ENCODE data around the gene APAF1. TPM values are rescaled to one million over a fixed set of nuclear protein-coding genes. Genes with fewer than 3 reads are reported as not detected.

Gene APAF1
- total RNA-seq, 1 experiment from 2014 or later, result 7.2 TPM

DNA sequence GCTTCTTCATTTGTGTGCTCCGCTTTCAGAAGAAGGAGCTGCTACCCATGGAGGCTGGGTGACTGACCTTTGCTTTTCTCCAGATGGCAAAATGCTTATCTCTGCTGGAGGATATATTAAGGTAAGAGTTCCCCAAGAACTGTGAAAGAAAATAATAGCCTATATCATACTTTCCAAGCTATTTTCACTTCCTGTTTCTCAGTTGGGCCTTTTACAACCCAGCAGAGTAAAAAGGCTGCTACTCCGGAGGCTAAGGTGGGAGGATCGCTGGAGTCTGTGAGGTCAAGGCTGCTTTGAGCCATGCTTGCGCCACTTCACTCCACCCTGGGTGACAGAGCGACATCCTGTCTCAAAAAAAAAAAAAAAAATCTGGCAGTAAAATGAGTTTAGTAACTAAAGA lies 82.1 kb downstream of the APAF1 start:
- DNase-seq (ENCODE audit: low spot score), result no peak

DNA sequence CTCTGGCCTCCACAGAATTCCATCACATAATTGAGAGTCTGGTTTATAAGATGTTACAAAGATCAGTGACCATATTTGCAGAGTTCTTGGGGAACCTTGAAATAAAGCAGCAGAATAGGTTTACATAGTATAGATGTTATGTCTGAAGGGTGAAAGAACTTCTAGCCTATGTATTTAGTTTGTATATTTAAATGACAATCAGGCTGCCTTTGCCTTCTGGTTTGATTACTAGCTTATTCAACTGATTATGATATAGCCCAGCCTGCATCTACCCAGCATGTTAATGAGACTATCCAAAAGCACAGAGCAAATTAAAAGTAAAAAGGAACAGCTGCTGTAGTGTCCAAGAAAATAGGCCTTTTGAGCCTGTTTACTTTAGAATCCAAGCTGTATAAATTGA lies 85.3 kb downstream of the APAF1 start:
- DNase-seq (ENCODE audit: low spot score), result no peak

DNA sequence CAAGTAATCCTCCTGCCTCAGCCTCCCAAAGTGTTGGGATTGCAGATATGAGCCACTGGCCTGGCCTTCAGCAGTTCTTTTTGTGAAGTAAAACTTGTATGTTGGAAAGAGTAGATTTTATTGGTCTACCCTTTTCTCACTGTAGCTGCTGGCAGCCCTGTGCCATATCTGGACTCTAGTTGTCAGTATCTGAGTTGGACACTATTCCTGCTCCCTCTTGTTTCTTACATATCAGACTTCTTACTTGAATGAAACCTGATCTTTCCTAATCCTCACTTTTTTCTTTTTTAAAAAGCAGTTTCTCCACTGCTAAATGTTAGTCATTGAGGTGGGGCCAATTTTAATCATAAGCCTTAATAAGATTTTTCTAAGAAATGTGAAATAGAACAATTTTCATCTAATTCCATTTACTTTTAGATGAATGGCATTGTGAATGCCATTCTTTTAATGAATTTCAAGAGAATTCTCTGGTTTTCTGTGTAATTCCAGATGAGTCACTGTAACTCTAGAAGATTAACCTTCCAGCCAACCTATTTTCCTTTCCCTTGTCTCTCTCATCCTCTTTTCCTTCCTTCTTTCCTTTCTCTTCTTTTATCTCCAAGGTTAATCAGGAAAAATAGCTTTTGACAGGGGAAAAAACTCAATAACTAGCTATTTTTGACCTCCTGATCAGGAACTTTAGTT lies 88.7 kb downstream of the APAF1 start:
- DNase-seq (ENCODE audit: low spot score), result no peak

DNA sequence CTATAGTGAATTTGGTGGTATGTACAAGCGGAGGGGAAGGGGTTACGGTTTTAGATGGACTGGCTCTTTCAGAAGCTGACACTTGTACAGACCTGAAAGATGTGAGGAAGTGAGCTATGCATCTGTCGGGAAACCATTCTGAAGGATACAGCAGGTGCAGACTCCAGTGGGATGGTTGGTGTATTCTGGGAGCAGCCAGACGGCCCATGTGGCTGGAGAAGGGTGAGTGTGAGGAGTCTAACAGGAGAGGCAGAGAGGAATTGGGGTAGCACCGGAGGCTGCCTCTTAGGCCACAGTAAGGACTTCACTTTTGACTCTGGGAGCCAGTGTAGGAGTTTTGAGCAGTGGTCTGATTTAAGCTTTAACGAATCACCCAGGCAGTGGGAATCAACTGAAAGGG lies 90.7 kb downstream of the APAF1 start:
- DNase-seq (ENCODE audit: low spot score), result no peak

DNA sequence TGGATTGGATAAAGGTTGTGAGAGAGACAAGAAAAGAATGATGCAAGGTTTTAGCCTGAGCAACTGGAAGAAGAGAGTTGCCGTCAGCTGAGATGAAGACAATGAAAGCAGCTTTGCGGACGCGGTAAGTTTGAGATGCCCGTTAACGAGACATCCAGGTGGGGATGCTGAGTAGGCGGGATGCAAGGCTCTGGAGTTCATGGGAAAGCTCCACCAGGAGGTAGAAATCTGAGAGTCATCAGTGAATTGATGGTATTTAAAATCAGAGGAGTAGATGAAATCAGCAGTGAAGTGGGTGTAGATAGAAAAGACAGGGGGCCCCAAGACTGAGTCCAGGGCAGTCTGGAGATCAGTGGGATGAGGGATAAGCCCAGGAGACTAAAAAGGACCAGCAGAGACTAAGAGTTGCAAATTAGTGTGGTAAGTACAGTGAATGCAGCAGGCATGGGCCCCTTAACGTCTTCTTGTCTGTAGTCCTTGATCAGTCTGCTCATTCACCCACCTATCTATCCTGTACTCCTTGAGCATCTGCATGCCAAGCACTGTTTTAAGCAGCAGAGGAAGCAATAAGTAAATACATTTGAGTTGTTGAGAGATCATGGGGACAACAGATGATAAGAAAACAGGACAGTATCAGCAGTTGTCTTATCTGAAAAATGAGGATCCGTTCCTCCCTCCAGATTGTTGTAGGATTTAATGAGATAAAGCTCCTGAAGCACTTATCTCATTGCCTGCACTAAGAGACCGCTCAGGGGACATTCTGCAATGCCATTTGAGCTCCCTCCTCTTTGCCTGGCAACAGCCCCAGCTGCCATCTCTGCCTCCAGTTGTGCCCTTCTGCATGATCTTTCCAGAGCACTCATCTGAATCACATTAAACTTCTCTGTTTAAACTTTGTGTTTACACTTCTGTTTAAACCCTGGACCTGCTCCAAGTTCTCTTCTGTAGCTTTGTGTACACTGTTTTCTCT lies 91.5 kb downstream of the APAF1 start:
- DNase-seq (ENCODE audit: low spot score), result peak; percentile 53

GRCh38 chr12:98737322-98737712 lies 92.2 kb downstream of the APAF1 start:
- DNase-seq (ENCODE audit: low spot score), result no peak

DNA sequence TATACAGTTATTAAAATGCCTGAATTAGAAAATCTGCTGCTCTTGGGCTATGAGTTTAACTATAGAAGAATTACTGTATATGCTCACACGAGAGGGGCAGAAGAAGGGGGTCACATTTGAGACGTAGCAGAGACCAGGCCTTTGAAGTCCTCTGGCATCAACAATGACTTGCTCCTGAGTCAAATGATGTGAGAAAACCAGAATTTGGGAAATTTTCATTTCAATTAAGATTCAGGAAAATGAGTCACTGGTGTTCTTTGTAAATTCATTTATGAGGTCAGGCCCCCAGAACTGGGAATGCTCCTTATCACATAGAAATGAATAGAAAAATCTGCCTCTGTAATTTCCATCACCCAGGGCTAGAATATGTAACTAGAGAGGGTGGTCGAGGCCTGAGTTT lies 92.9 kb downstream of the APAF1 start:
- no peak for DNase-seq (ENCODE audit: low spot score)

DNA sequence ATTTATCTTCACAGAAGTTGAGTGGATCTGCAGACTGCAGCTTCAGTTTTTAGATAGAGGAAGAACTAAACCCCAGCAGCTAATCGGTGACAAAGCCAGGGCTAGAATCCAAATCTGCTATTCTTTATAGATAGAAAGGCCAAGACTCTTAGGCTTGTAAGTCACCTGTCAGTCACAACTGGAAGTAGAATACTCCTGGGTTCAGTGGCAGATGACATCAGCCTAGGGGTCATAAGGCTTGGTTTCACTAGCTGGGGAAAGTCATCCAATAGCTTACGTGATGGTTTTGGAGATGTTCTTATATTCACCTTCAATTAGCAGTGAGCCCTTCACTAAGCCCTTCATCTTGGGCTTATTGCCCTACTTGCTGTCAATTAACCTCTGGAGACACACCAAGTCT lies 93.4 kb downstream of the APAF1 start:
- no peak for DNase-seq (ENCODE audit: low spot score)

DNA sequence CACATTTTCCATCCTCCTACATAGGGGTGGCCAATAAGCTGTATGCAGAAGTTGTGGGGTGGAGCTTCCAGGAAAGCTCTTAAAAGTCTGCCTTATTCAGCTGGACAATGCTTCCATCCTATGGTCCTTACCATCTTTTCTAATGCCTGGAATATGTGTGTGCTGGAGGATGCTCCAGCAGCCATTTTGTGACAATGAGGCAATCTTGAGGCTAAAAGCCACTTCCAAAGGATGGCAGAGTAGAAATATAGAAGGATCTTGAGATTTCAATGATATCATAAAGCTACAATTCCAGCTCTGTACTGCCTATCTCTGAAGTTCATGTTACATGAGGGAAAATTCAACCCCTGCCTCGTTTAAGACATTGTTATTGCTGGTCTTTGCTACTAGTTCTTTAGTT lies 95.7 kb downstream of the APAF1 start:
- no peak for DNase-seq (ENCODE audit: low spot score)

GRCh38 chr12:98741196-98741555 lies 96.1 kb downstream of the APAF1 start:
- no peak for DNase-seq (ENCODE audit: low spot score)

- no peak for DNase-seq (ENCODE audit: low spot score)
Observed at GRCh38 chr12:98741556-98742265, 96.6 kb downstream of the APAF1 start.

DNA sequence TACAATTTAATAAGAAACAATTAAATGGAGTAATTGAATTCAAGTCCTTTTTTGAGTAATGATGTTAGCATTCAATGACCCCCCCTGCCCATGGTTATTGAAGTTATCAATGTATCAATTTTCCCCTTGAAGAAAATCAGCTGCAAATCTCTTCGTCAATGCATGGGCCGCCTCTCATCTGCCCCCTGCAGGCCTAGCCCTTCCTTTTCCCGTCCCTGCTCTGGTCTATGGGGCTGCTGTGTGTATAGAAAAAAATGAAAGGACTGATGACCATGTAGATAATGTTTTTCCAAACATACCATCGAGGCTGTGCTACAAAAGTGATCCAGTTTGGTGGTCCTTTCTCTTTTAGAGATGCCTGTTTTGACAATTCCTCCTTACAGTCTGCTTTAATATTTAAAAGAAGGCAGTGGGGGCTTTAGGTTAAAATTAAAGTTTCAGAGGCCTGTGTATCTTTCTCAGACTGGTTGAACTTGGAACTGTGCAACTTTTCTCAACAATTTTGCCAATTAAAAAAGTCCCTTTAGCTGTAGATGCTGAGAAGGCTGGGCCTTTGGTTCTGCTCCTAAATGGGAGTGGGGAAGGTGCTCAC lies 98.4 kb downstream of the APAF1 start:
- no peak for DNase-seq (ENCODE audit: low spot score)

DNA sequence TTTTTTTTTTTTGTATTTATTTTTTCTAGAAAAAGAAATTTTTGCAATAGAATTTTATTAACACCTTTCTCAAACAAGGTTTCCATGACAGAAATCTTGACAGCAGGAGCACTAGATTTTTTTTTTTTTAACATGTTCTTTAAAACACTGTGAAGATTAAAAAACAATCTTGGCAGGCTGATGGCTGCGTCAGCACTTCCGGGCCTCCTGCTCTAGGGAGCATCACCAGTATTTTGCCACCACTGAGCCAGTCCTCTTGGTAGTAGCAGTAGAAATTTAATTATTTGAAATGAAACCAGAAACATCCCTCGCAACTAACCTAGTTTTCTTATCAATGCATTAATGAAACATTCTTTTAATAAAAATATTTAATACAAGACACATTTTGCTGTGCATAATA lies 99.6 kb downstream of the APAF1 start:
- DNase-seq (ENCODE audit: low spot score), result no peak

- DNase-seq (ENCODE audit: low spot score), result no peak
Observed at GRCh38 chr12:98745578-98746391, 100.7 kb downstream of the APAF1 start.

DNA sequence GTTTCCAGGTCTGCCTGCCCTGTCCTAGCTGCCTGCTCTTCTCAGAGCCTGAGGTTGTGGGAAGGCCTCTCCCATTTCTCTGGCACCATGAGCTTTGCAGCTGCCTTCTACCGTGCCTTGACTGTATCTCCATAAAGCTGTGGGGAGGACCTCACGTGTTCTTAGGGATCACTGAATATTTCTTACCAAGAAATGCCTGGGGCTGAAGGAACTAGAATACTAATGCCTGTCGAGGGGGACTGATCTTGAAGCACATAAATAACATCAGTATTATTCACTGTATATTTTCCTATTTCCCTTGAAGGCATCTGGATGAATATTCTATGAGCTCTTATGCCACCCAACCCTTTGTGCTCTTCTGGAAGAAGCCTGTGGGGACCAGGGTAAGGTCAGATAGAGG lies 103.4 kb downstream of the APAF1 start:
- no peak for DNase-seq (ENCODE audit: low spot score)

DNA sequence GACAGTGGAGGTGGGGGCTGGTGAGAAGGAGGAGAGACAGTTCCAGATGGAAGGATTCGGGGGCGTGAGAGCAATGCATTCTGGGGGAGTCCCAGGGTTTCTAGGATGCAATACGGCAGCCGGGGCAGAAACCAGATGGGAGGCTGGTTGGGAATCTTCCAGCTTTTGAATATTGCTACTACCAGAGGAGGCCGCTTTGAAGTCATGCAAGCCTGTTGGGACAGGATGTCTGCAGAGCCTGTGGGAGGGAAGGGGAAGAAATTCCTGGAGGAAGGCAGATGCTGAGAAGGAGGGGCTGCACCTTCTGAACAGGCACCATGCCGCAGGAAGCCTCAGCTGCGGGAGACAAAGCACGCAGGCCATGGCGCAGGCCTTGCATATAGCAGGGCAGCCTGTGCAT lies 105.4 kb downstream of the APAF1 start:
- no peak for DNase-seq (ENCODE audit: low spot score)

DNA sequence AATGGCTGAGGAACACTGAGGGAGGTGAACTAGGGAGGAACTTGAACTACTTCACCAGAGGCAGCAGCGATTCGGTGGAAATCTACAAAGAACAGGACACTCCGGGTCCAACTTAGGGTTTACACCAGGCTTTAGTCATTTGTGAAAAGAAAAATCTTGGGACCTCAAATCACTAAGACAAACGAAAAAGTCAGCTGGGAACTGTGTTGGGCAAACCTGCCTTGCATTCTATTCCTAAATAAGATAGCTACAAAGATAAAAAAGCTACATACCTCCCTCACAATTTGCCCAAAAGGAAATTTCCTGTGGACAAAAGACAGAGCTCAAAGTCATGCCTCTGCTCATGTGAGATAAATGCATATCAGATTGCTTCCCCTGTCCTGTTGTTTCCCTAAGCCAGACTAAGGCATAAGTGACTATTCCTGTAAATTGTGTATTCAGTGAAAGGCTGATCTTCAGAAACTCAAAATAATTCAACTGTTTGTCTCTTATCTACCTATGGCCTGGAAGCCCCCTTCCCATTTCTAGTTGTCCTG lies 106.6 kb downstream of the APAF1 start:
- DNase-seq (ENCODE audit: low spot score), result no peak

DNA sequence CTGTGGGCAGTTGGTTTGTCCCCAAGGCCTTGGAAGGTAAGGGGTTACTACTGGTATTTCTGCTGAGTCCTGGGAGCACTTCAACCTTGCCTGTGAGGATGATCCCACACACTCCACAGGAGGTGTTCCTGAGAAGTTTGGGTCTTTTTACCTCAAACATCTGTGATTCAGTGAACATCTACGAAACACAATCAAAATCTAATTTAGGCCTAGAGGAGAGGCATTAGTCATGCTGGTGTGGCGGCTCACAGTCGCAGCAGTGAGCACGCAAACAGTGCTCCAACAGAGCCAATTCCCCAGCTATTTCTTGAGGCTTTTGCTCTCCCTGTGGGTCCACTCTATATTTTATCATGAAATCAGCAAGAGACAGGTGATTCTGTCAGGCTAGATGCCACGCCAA lies 107.6 kb downstream of the APAF1 start:
- DNase-seq (ENCODE audit: low spot score), result peak; percentile 57

GRCh38 chr12:98754095-98754494 lies 109.0 kb downstream of the APAF1 start:
- peak; percentile 50 for DNase-seq (ENCODE audit: low spot score)

- peak; percentile 23 for DNase-seq (ENCODE audit: low spot score)
Observed at GRCh38 chr12:98755855-98756254, 110.8 kb downstream of the APAF1 start.

DNA sequence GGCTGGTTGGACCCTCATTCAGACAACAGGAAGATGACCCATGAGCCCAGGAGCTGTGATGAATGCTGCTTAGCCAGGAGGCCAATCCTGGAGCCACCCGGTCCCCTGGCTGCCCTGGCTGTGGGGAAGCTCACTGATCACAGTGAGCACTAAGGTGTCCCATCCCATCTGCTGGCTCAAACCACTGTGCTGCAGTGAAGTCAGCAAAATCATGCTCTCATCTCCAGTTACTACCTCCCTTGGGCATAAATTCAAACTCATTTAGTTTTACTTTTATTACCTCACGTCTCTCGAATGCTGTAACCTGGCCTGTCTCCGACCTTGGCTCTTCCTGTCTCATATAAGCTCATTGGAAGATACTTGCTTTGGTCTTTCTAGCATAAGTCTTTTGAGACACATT lies 112.4 kb downstream of the APAF1 start:
- DNase-seq (ENCODE audit: low spot score), result no peak
